Pancreas (tissue), 10 donors: Measurements from ENCODE around the gene RALY. TPM values are rescaled to one million over a fixed set of nuclear protein-coding genes. Genes with fewer than 3 reads are reported as not detected.
A peak's percentile ranks its signal among the peaks of the same experiment; 100 is the strongest.
"Not testable (repeated sequence)": the region's sequence is repeated elsewhere in the genome, so short reads cannot be mapped to it uniquely, and the experiment has no call there.

Source experiments
- ATAC-seq, 4 donors: fragments of 200-7000 bp; cut with Tn5 transposase; one replicate each; pipeline versions ENCODE4 v1.8.0 to v1.9.1; 2020; ENCODE audit warnings: mild to moderate bottlenecking in 4 of 4, moderate library complexity in 4 of 4
- DNase-seq, 6 donors: peaks; one replicate each; pipeline ENCODE4 v3.0.0-alpha.2; 2020
- FAIRE-seq: peaks from 2 replicates; lab custom pipeline; 2012; peaks lifted over from hg19 to GRCh38; lab: Jason Lieb, UNC
- H3K27ac ChIP-seq, 4 donors: fragments of 200-600 bp; sonication (generic); 1 replicate in 3 of 4; 2 replicates in 1 of 4; pipeline versions ENCODE4 v1.5.0 to v1.8.0; 2020
- H3K27me3 ChIP-seq, 4 donors: fragments of 200-600 bp; one replicate each; pipeline ENCODE4 v1.8.0; 2021
- H3K36me3 ChIP-seq, 3 donors: fragments of 200-600 bp; sonication (generic) in 1 of 3; one replicate each; pipeline versions ENCODE4 v1.5.0 to v1.8.0; 2020 to 2021
- H3K4me1 ChIP-seq, 3 donors: fragments of 200-600 bp; one replicate each; pipeline ENCODE4 v1.8.0; 2021
- H3K4me3 ChIP-seq, 4 donors: fragments of 200-600 bp; sonication (generic) in 2 of 4; one replicate each; pipeline versions ENCODE4 v1.5.0 to v1.8.0; 2020 to 2021
- H3K9me3 ChIP-seq, 4 donors: fragments of 200-600 bp; one replicate each; pipeline ENCODE4 v1.8.0; 2021
- WGBS, 2 donors: extraction: QIAGEN DNeasy Blood & Tissue Kit; methylation state at CpG; one replicate each; pipeline ENCODE4 v1.1.7; 2013; 5-methylcytosine and 5-hydroxymethylcytosine counted together
- intact Hi-C, 3 donors: fragments of 100-400 bp; cut with DNase I; formaldehyde crosslinking; loops; one replicate each; pipeline versions ENCODE4 v1.11.1 to v1.14.2; 2022
- polyA plus RNA-seq, 2 donors: library from polyadenylated mRNA; stranded (reverse); fragments of 200-250 nt; gene quantifications; one replicate each; pipeline ENCODE4 v1.2.3, GENCODE V29; 2013
- total RNA-seq, 6 donors: library from RNA; stranded (reverse); fragmentation: NEBNext Ultra II Directional in 4 of 6; extraction: Animal tissue kit (Norgen Biotek cat#: 25700) in 4 of 6; gene quantifications; one replicate each; pipeline versions ENCODE4 v1.2.1 to v1.2.4, GENCODE V29; 2021 to 2023
- TF ChIP-seq, protein P1 (sequence below), 4 donors: fragments of 200-600 bp; sonication (generic) in 3 of 4; IDR thresholded peaks; one replicate each; pipeline versions ENCODE4 v1.5.0 to v1.8.0; 2021; ENCODE audit warnings: antibody characterized with exemption in 4 of 4
- donor health status: healthy with polysubstance abuse.
- donor health status: DM: no; HTN: no; CAD: no; lungs with moderate emphysema.
- donor health status: DM: no; HTN: no; CAD: no.
- donor health status: control.
- donor health status: control.
- donor health status: Bipolar disorder and iron deficiency.
- donor health status: DM: yes; HTN: yes; CAD: no.
- donor health status: DM: no; HTN: no; CAD: no.
- donor health status: DM: no; HTN: no; CAD: no.
- donor health status: DM: yes; HTN: yes; CAD: no.

RALY gene
- total and polyA plus RNA-seq, 8 donors = 30.0 to 60.4 (median 44.3) TPM

DNA sequence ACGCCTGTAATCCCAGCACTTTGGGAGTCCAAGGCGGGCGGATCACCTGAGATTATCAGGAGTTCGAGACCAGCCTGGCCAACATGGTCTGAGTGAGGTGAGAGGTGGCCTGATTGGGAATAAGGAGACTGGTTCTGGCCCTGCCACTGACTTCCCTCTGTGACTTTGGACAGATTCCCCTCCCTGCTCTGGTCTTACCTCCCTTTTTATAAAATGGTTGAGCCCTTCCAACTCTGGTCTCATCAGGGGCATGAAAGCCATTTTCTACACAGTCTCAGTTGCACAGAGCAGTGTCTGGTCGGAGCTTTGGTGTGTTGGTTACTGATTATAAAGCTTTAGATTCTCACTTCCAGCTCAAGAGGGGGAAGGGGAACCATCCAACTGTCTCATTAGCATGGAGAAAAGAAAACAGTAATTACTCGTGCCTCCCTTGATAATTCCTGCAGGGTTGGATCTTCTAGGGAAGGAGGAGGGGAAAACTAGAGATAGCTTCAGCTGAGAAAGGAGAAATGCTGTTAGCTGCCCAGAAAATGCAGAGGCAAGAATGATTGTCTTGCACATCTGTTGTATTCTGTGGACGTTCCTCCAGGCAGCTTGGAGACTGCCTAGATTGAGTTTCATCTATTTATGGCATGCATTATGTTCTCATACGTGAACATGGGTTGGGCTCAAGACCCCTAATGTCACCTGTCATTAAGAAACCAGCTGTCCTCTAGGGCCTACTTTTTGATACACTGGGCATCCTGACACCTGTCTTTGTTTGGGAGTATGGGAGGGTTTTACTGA lies 30.4 kb downstream of the RALY start:
- no peak for DNase-seq

DNA sequence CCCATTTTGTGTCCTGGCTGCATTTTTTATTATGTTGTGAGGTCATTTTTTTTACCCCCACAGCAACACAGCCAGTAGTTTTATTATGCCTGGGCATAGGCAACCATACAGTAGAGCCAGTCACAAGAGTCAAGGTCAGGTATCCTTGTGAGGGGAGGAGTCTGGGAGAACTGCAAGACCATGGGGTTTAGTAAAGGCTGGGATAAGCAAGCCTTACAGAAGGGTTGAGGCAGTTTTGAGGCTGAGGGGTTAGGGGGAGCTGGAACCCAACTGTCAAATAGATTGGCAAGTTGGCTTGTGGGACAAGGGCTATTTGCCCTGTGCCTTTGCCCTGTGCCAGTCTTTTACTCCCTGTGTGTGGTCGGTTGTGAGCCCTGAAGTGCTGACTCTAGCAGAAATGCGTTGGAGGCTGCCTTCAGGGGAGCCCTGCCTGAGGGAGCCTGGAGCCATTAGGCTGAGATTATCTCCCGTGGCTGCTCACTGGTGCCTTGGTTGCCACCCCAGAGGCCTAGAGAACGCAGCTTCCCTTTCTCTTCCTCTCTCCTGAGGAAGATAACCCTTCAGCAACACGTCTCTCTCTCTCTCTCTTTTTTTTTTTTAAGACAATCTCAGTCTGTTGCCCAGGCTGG lies 31.1 kb downstream of the RALY start:
- no peaks in the 10 kb centered on the region for H3K27me3 ChIP-seq
- no peak overlapping the region for H3K4me3 ChIP-seq
- FAIRE-seq (no peak), DNase-seq (no peak), ATAC-seq (peak; percentile 42 to 71 (median 64))
- no peak overlapping the region for H3K27ac ChIP-seq
- H3K9me3 ChIP-seq = no peaks in the 10 kb centered on the region
- 42 to 51% methylated on average over 5 of the region's 5 CpGs for WGBS, 2 donors
- intact Hi-C loops = no loop called here
- TF ChIP-seq, protein P1, sequence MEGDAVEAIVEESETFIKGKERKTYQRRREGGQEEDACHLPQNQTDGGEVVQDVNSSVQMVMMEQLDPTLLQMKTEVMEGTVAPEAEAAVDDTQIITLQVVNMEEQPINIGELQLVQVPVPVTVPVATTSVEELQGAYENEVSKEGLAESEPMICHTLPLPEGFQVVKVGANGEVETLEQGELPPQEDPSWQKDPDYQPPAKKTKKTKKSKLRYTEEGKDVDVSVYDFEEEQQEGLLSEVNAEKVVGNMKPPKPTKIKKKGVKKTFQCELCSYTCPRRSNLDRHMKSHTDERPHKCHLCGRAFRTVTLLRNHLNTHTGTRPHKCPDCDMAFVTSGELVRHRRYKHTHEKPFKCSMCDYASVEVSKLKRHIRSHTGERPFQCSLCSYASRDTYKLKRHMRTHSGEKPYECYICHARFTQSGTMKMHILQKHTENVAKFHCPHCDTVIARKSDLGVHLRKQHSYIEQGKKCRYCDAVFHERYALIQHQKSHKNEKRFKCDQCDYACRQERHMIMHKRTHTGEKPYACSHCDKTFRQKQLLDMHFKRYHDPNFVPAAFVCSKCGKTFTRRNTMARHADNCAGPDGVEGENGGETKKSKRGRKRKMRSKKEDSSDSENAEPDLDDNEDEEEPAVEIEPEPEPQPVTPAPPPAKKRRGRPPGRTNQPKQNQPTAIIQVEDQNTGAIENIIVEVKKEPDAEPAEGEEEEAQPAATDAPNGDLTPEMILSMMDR (IDR thresholded peaks at IDR 0.05) = no peak
- H3K36me3 ChIP-seq = no peaks in the 10 kb centered on the region
- H3K4me1 ChIP-seq = peaks cover 8 to 32% (median 13%) of the 10 kb centered on the region in 3 donors

More for the DNA sequence above, 30.4 kb downstream of the RALY start:
- H3K4me3 ChIP-seq = no peak overlapping the region
- no peak for ATAC-seq
- WGBS, 2 donors = 66 to 68% methylated on average over 8 of the region's 8 CpGs
- peaks cover 8 to 32% (median 13%) of the 10 kb centered on the region in 3 donors for H3K4me1 ChIP-seq
- no peaks in the 10 kb centered on the region for H3K27me3 ChIP-seq
- FAIRE-seq = no peak
- no peaks in the 10 kb centered on the region for H3K9me3 ChIP-seq
- no peak overlapping the region for H3K27ac ChIP-seq
- no peaks in the 10 kb centered on the region for H3K36me3 ChIP-seq
- intact Hi-C loops = no loop called here
- TF ChIP-seq, protein P1 (IDR thresholded peaks at IDR 0.05) = no peak

DNA sequence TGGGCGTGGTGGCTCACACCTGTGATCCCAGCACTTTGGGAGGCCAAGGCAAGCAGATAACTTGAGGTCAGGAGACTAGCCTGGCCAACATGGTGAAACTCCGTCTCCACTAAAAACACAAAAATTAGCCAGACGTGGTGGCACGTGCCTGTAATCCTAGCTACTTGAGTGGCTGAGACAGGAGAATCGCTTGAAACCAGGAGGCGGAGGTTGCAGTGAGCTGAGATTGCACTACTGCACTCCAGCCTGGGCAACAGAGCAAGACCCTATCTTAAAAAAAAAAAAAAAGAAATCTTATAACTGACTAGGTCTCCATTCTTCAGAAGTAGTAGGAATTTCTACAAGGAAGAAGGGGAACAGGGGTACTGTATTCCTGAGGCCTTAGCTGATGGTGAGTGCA lies 34.3 kb downstream of the RALY start:
- H3K27ac ChIP-seq, intact Hi-C loops, DNase-seq, ATAC-seq, H3K9me3 ChIP-seq, H3K36me3 ChIP-seq, H3K27me3 ChIP-seq, FAIRE-seq, H3K4me3 ChIP-seq: not testable (repeated sequence)
- 98 to 99% methylated on average over 6 of the region's 6 CpGs for WGBS, 2 donors
- peaks cover 8 to 30% (median 13%) of the 10 kb centered on the region in 3 donors for H3K4me1 ChIP-seq

DNA sequence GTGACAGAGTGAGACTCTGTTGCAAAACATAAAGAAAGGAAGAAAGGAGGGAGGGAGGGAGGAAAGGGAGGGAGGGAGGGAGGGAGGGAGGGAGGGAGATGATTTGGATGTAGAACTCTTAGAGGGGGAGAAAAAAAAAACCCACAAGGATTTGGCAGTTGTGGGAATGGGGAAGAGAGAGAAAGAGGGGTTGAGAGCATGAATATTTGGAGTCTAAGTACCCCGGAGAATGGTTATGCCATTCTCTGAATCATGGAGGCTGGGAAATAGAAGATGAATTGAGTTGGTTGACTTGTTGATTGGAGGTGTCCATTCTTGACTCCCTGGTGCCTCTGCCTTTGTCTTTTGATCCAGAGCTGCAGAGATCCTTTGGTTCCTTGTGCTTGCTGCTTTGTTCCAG lies 35.7 kb downstream of the RALY start:
- TF ChIP-seq, protein P1 (IDR thresholded peaks at IDR 0.05) = no peak
- no peaks in the 10 kb centered on the region for H3K27me3 ChIP-seq
- no peak for FAIRE-seq
- peaks cover 3 to 21% (median 6%) of the 10 kb centered on the region in 3 donors for H3K4me1 ChIP-seq
- no peak for ATAC-seq
- DNase-seq = no peak
- H3K9me3 ChIP-seq = no peaks in the 10 kb centered on the region
- intact Hi-C loops = no loop called here
- H3K36me3 ChIP-seq = peaks cover 0 to 4% (median 0%) of the 10 kb centered on the region in 3 donors
- no peak overlapping the region for H3K27ac ChIP-seq
- 98 to 100% methylated on average over 1 of the region's 1 CpG for WGBS, 2 donors
- H3K4me3 ChIP-seq = no peak overlapping the region

DNA sequence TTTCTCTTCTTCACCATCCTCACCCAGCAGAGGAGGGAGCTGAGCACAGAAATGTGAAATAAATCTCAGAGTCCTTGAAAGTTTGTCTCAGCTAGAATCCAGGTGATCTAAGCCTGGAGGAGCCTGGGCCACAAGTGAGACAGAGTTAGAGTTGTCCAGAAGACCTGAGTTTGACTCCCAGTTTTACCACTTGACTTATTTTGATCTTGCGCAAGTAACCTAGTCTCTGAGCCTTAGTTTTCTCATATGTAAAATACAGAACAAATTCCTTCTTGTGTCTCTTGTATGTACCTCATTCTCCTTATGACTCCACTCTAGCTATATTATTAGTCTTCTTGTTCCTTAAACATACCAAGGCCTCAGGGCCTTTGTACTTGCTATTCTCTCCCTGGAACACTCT lies 36.7 kb downstream of the RALY start:
- FAIRE-seq (no peak), ATAC-seq (no peak), DNase-seq (no peak)
- Histone ChIP-seq H3K27me3 (no peaks in the 10 kb centered on the region), H3K27ac (no peak overlapping the region), H3K4me1 (peaks cover 0 to 10% (median 0%) of the 10 kb centered on the region in 3 donors), H3K4me3 (no peak overlapping the region), H3K36me3 (peaks cover 0 to 4% (median 0%) of the 10 kb centered on the region in 3 donors), H3K9me3 (no peaks in the 10 kb centered on the region)
- TF ChIP-seq, protein P1 (IDR thresholded peaks at IDR 0.05) = no peak
- 98 to 100% methylated on average over 1 of the region's 1 CpG for WGBS, 2 donors
- intact Hi-C loops = no loop called here
